Activated T-cell treated with anti-CD3 and anti-CD28 coated beads, Interleukin-2, amount 50 U/mL, for 4 hours (primary cell): Measurements from ENCODE around the gene PPL. TPM values are rescaled to one million over a fixed set of nuclear protein-coding genes. Genes with fewer than 3 reads are reported as not detected.

ENCODE experiments used
- ATAC-seq, 2 donors: fragments of 200-7000 bp; cut with Tn5 transposase; one replicate each; pipeline ENCODE4 v1.10.0; 2021
- DNase-seq: peaks from one replicate; pipeline ENCODE4 v3.0.0-alpha.2; 2020
- H3K27me3 Mint-ChIP-seq: one replicate; pipeline ENCODE4 v1.8.0; 2021; ENCODE audit warnings: low read depth, mixed read lengths
- H3K36me3 Mint-ChIP-seq: one replicate; pipeline ENCODE4 v1.8.0; 2022; ENCODE audit warnings: mixed read lengths; ENCODE audit not compliant: insufficient read depth
- H3K4me1 Mint-ChIP-seq: one replicate; pipeline ENCODE4 v1.8.0; 2021; ENCODE audit warnings: low read depth, mixed read lengths
- H3K4me3 Mint-ChIP-seq: one replicate; pipeline ENCODE4 v1.8.0; 2021; ENCODE audit warnings: mild to moderate bottlenecking, moderate library complexity, mixed read lengths
- H3K9me3 Mint-ChIP-seq: one replicate; pipeline ENCODE4 v1.8.0; 2021; ENCODE audit warnings: mixed read lengths
- total RNA-seq, 3 donors: library from RNA; stranded (reverse); gene quantifications; one replicate each; pipeline ENCODE4 v1.2.1, GENCODE V29; 2021

Gene PPL
- total RNA-seq = under 1 TPM; 0.08 to 0.11 (median 0.08) TPM

DNA sequence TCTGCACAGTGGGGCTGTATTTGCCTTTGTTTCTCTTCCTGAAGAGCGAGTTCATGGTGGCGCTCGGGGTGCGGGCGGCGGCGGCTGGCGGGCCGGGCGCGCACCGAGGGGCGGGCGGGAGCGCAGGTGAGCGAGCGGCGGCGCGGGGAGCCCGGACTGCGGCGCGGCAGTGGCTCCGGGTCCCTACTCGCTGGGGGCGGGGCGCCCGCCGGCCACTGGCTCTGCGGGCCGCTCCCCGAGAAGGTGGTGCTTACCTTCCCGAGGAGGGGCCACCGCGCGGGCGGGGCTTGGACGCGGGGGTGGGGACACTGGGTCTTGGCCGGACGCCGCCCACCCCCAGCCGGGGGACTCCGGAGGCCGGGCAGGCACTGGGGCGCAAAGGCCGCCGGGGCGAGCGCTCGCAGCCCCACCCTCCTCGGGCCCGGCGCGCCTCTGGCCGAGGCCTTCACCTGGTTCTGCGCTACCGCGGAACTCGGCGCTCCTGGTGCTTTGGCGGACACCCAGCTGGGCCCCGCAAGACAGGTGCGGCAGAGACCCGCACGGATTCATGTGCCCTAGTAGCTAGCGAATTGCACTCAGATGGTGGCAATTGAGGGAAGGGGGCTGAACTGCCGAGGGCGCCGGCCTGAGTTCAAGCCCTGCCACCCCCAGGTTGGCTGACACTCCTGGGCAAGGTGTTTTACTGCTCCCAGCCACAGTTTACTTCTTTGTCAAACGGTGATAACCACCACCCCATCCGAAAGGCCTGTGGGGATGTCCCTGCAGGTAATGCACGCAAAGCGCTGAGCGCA lies at the start of gene PPL:
Gene PPL, minus strand, starts transcription at position 158 of the 791 bp plus-strand sequence. Its CDS starts 103 bp downstream, at position 55.
- Mint-ChIP-seq H3K36me3 (no peaks in the 10 kb centered on the region), H3K4me1 (peaks cover 8% of the 10 kb centered on the region), H3K9me3 (no peaks in the 10 kb centered on the region), H3K27me3 (peaks cover 45% of the 10 kb centered on the region), H3K4me3 (peak within 1 kb of the TSS; percentile 67)
- DNase-seq = no peak
- peak; percentile 47 to 50 for ATAC-seq

DNA sequence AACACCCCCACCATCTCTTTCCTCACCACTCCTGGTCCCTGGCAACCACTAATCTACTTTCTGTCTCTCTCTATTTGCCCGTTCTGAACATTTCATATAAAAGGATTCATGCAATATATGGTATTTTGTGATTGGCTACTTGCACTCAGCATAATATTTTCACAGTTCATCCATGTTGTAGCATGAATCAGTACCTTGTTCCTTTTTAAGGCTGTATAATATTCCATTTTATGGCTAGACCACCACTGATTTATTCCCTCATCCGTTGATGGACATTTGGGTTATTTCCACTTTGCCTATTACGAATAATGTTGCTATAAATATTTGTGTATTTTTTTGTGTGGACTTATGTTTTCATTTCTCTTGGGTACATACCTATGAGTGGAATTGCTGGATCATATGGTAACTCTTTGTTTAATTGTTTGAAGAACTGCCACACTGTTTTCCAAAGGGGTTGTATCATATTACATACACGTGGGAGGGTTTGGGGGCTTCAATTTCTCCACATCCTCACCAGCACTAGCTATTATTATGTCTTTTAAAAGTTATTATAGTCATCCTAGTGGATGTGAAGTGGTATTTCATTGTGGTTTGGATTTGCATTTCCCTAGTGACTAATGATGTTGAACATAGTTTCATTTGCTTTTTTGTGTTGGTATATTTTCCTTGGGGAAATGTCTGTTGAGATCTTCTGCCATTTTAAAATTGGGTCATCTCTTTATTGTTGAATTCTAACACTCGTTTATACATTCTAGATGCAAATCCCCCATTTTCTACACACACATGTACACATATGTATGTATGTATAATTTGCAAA lies 47.4 kb upstream of the PPL start:
- Mint-ChIP-seq H3K27me3 (peaks cover 28% of the 10 kb centered on the region), H3K36me3 (no peaks in the 10 kb centered on the region), H3K4me3 (no peak overlapping the region)

GRCh38 chr16:4982056-4982867 lies 45.3 kb upstream of the PPL start:
- Mint-ChIP-seq H3K9me3 (peaks cover 8% of the 10 kb centered on the region), H3K27me3 (peaks cover 15% of the 10 kb centered on the region), H3K4me1 (no peaks in the 10 kb centered on the region), H3K36me3 (no peaks in the 10 kb centered on the region), H3K4me3 (no peak overlapping the region)
- DNase-seq (no peak), ATAC-seq (no peak)

More for the DNA sequence above, 47.4 kb upstream of the PPL start:
- DNase-seq (no peak), ATAC-seq (no peak)
- Mint-ChIP-seq H3K4me1 (no peaks in the 10 kb centered on the region), H3K9me3 (peaks cover 8% of the 10 kb centered on the region)

GRCh38 chr16:4981473-4981872 lies 44.5 kb upstream of the PPL start:
- no peak for DNase-seq
- Mint-ChIP-seq H3K4me1 (no peaks in the 10 kb centered on the region), H3K27me3 (peaks cover 8% of the 10 kb centered on the region), H3K9me3 (peaks cover 8% of the 10 kb centered on the region), H3K36me3 (no peaks in the 10 kb centered on the region), H3K4me3 (no peak overlapping the region)
- no peak for ATAC-seq

- H3K4me1 Mint-ChIP-seq = no peaks in the 10 kb centered on the region
- H3K9me3 Mint-ChIP-seq = peaks cover 13% of the 10 kb centered on the region
- no peaks in the 10 kb centered on the region for H3K36me3 Mint-ChIP-seq
- peaks cover 7% of the 10 kb centered on the region for H3K27me3 Mint-ChIP-seq
- DNase-seq (no peak), ATAC-seq (no peak)
- no peak overlapping the region for H3K4me3 Mint-ChIP-seq
Observed at GRCh38 chr16:4980691-4981090, 43.7 kb upstream of the PPL start.

DNA sequence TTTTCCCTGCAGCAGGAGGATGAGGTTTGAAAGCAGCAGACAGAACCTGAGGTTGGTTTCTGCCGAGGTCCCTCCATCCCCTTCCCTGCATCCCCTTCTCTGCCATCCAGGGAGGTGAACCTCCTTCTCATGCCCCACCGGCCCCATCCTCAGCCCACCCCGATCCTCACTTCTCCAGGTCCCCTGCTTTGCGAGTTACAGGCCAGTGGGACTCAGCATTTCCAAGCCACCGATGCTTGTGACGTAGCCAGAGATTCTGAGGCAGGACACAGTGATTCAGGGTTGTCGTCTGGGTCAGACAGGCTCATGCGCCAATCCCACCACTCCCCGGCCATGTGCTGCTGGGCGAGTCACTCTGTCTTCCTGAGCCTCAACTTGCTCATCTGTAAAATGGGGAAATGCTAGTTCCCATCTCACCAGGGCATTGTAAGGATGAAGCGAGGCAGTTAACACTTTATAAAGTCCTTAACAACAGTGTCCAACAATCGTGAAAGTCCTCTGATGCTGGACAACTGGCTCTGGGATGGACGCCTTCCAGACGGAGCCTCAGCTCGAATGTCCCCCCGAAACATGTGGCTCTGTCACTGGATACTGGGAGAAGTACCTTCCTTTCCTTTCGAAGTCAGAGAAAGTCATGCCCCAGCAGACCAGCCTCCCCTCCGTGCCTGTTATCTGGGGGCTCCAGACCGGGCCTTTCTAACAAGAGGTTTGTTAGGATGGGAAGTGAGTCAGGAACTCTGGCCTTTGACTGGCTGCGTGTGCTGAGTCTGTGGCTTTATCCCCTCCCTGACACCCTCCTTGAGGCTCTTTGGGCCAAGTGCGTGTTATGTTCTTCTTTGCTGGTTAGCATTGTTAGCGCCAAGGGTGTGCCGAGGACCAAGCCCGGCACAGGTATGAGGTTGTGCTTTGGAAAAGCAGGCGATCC lies 43.0 kb upstream of the PPL start:
- ATAC-seq (no peak), DNase-seq (no peak)
- peaks cover 9% of the 10 kb centered on the region for H3K27me3 Mint-ChIP-seq
- no peaks in the 10 kb centered on the region for H3K4me1 Mint-ChIP-seq
- H3K36me3 Mint-ChIP-seq = no peaks in the 10 kb centered on the region
- peaks cover 15% of the 10 kb centered on the region for H3K9me3 Mint-ChIP-seq
- no peak overlapping the region for H3K4me3 Mint-ChIP-seq

DNA sequence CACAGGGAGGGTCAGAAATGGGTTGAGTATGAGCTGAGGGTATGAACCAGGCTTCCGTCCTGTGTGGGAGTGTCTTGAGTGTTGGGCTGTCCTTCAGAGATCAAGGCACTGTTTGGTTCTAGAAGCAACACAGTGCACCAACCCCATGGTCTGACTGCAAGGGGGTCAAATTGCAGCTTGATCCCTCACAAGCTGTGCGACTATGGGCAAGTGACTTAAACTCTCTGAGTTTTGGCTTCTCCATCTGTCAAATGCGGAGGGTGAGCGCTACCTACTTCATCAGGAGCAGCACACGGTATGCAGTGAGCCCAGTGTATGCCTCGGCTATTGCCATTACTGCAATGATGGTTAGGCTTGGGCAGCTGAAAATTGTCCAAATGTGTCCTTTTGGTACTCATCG lies 42.2 kb upstream of the PPL start:
- Mint-ChIP-seq H3K36me3 (no peaks in the 10 kb centered on the region), H3K4me1 (no peaks in the 10 kb centered on the region), H3K4me3 (no peak overlapping the region), H3K9me3 (peaks cover 10% of the 10 kb centered on the region), H3K27me3 (peaks cover 6% of the 10 kb centered on the region)
- DNase-seq (no peak), ATAC-seq (no peak)

DNA sequence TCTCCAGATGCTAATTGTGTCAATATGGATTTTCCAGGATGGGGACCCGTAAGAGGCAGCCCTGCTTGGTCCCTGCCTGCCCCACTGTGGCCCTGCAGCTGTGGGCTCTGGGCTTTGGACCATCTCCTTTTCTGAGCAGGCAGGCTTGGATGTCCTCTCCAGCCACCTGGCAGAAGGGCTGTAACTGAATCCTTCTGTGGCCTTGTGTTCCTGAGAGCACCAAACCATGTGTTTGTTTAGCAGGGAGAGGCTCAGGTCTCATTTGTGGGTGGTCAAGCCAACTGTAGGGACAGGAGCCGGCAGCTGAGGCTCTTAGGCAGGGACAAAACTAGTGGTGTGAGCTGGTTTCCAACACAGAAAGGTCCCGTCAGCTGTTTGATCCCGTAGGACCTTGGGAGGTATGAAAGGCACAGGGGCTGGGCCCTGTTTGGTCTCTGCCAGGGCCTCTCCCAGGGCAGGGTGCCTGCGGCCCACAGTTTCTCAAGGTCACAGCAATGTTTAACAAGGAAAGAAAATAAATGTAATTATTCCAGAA lies 39.7 kb upstream of the PPL start:
- ATAC-seq = no peak
- Mint-ChIP-seq H3K36me3 (no peaks in the 10 kb centered on the region), H3K27me3 (peaks cover 14% of the 10 kb centered on the region), H3K4me3 (no peak overlapping the region), H3K9me3 (peaks cover 12% of the 10 kb centered on the region), H3K4me1 (no peaks in the 10 kb centered on the region)
- no peak for DNase-seq

DNA sequence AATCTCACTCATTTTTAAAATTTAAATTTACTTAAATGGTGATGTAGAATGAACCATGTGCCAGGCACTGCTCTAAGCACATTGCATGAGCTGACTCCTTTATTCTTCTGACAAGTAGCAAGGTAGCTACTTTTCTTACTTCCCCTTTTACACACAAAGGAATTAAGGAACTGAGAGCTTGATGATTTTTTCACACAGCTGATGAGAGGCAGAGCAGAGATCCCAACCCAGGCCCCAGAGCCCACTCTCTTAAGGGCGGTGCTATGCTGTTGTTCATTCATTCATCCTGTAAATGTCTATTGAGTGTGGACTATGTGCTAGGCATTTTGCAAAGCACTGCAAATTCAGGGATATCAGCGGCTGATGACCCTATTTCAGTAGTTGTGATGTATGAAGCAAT lies 39.1 kb upstream of the PPL start:
- no peak for DNase-seq
- peaks cover 12% of the 10 kb centered on the region for H3K9me3 Mint-ChIP-seq
- no peaks in the 10 kb centered on the region for H3K36me3 Mint-ChIP-seq
- peaks cover 17% of the 10 kb centered on the region for H3K27me3 Mint-ChIP-seq
- H3K4me1 Mint-ChIP-seq = no peaks in the 10 kb centered on the region
- H3K4me3 Mint-ChIP-seq = no peak overlapping the region
- no peak for ATAC-seq

- peaks cover 12% of the 10 kb centered on the region for H3K9me3 Mint-ChIP-seq
- H3K4me1 Mint-ChIP-seq = no peaks in the 10 kb centered on the region
- ATAC-seq (no peak), DNase-seq (no peak)
- H3K36me3 Mint-ChIP-seq = no peaks in the 10 kb centered on the region
- peaks cover 20% of the 10 kb centered on the region for H3K27me3 Mint-ChIP-seq
- H3K4me3 Mint-ChIP-seq = no peak overlapping the region
Observed at GRCh38 chr16:4972938-4973587, 36.1 kb upstream of the PPL start.

- Mint-ChIP-seq H3K4me3 (no peak overlapping the region), H3K9me3 (peaks cover 5% of the 10 kb centered on the region), H3K36me3 (no peaks in the 10 kb centered on the region), H3K27me3 (peaks cover 15% of the 10 kb centered on the region), H3K4me1 (no peaks in the 10 kb centered on the region)
- DNase-seq = no peak
- no peak for ATAC-seq
Observed at GRCh38 chr16:4970010-4970409, 33.1 kb upstream of the PPL start.

DNA sequence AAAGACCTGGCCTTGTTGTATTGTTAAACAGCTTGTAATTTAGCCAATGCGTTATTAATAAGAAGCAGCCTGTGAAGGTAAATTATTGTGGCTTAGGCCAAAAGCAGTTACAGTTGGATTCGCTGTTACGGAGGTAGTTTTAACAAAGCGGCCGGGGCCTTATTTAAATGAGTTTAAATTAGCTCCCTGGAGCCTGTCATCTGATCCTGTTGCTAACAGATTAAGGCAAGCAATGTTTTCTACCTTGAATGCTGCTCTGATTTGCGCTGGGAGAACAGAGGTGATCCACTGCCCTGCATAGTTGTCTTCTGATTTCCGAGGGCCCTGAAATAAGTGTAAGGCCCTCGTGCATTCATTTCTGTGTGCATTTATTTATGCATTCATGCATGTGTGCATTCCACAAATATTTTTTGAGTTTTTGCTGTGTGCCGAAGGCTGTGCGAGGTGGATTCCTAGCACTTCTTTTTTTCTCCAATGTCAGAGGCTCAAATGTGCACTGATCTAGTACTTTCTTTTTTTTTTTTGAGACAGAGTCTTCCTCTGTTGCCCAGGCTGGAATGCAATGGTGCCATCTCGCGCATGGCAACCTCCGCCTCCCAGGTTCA lies 32.0 kb upstream of the PPL start:
- H3K36me3 Mint-ChIP-seq = no peaks in the 10 kb centered on the region
- peaks cover 5% of the 10 kb centered on the region for H3K9me3 Mint-ChIP-seq
- H3K27me3 Mint-ChIP-seq = peaks cover 15% of the 10 kb centered on the region
- H3K4me1 Mint-ChIP-seq = no peaks in the 10 kb centered on the region
- ATAC-seq = no peak
- no peak for DNase-seq
- H3K4me3 Mint-ChIP-seq = no peak overlapping the region
